GM20000 (cell line): Measurements from ENCODE around the gene DDI2.

Experiments used
- DNase-seq: peaks from one replicate; pipeline ENCODE4 v3.0.0; 2012; ENCODE audit warnings: low spot score
- TF ChIP-seq, protein P1 (sequence below): IDR thresholded peaks from 2 replicates; pipeline ENCODE4 v1.5.1; 2012; ENCODE audit warnings: mild to moderate bottlenecking, control low read depth; ENCODE audit errors: extremely low read depth, missing control alignments

The DDI2 gene

DNA sequence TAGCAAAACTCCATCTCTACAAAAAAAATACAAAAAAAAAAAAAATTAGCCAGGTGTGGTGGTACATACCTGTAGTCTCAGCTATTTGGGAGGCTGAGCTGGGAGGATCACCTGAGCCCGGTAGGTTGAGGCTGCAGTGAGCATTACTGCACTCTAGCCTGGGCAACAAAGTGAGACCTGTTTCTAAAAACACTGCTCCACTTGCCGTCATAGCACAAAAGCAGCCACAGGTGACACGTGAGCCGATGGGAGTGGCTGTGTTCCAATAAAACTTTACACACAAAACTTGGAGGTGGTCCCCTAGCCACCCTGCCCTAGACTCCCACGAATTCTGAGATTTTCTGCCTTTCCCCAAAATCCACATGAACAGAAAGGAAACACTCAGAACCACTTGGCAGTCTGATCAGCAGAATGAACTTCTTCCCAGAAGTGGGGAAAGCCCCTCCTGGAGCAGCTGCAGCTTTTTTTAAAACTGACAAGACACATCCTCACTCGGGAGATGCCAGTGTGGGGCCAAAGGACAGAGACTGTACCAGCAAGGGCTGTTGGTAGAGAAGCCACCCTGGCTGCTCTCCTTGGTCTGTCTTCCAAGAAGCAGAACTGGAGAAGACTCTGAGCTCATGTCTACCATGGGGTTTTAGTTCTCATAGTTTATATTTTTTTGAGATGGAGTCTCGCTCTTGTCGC lies 90.1 kb downstream of the DDI2 start:
- TF ChIP-seq, protein P1, sequence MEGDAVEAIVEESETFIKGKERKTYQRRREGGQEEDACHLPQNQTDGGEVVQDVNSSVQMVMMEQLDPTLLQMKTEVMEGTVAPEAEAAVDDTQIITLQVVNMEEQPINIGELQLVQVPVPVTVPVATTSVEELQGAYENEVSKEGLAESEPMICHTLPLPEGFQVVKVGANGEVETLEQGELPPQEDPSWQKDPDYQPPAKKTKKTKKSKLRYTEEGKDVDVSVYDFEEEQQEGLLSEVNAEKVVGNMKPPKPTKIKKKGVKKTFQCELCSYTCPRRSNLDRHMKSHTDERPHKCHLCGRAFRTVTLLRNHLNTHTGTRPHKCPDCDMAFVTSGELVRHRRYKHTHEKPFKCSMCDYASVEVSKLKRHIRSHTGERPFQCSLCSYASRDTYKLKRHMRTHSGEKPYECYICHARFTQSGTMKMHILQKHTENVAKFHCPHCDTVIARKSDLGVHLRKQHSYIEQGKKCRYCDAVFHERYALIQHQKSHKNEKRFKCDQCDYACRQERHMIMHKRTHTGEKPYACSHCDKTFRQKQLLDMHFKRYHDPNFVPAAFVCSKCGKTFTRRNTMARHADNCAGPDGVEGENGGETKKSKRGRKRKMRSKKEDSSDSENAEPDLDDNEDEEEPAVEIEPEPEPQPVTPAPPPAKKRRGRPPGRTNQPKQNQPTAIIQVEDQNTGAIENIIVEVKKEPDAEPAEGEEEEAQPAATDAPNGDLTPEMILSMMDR, result no peak
- DNase-seq, result no peak

DNA sequence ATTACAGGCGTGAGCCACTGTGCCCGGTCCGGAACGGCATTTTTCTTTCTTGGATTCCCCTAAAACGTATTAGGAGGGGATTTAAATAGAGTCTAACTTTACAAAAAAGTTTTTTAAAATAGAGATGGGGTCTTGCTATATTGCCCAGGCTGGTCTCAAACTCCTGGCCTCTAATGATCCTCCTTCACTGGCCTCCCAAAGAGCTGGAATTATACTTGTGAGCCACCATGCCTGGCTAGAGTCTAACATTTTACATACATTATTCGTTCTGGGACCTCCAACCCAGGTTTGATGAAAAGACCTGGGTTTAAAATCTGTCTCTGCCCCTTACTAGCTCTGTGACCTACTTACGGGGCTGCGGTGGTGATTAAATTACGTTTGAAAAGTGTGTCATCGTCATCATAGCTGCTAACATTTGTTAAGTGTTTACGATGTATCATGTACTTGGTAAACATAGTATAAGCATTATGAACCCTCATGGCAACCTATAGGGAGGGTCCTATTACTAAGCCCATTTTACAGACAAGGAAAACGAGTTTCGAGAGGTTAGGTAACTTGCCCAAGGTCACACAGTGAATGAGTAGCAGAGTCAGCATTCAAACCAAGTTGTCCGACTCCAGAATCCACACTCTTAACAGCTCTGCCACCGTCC lies 91.4 kb downstream of the DDI2 start:
- DNase-seq, result no peak

DNA sequence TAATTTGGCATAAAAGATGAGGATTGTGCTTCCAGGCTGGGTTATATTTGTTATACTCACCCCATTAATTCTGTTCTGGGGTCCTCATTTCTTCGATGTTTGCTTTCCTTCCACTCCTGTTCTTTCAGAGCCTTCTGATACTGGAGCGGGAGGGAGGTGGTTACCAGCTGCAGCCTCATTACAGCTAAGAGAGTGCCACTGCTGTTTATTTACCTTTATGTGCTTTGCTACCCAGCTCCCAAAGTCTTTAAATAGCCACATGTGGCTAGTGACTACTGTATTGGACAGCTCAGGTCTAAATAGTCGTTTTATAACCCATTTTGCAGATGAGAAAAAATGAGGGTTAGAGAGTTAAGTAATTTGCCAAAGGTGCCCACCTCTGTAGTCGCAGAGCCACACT lies 92.0 kb downstream of the DDI2 start:
- DNase-seq, result no peak

More for the DNA sequence above, 91.4 kb downstream of the DDI2 start:
- TF ChIP-seq, protein P1, result no peak

DNA sequence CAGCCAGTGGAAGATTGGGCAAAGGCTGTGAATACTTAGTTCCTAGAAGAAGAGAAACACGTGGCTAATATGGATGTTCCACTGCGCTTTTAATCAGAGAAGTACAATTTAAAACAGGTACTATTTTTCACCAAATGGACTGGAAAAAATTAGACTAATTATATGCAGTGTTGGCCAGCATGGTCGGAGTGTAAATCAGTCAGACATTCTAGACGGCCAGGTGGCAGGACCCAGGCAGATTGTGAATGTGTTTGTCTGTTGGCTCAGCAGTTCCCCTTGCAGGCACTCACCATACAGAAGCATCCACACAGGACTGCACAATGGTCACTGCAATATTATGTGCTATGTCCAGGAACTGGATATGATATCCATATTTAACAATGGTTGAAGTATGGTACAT lies 94.9 kb downstream of the DDI2 start:
- no peak for DNase-seq
- TF ChIP-seq, protein P1, result no peak

More for the DNA sequence above, 92.0 kb downstream of the DDI2 start:
- TF ChIP-seq, protein P1, result no peak

DNA sequence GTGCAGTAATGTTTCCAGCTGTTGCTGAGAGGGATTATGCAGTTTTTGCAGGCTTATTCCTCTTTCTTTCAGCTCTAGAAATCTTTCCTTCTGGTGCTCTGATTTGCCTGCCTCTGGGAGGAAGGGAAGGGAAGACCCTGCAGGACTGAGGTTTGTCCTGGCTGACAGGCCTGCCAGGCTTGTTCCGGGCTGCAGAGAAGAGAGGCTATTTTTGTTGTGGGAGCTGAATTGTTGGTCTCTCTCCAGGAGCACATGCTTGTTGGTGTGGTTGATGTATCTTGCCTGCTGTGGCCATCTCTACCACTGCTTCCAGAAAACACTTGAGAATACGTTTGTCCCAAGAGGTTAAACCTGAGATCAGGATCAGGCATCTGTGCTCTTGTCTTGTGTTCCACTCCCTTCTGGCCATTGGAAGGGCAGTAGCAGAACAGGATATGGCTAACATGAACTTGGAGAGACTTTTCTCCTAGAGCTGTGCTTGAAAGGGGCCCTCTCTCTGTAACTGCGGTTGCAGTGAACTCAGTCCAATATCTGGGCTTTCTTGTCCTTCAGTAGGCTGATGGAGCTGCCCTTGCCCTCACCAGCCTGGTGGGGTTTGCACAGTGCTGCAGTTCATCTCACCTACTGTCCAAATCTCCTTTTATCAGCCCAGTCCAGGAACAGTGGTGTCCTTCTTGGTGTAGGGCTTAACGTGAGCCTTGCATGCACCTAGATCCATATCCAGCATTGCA lies 97.3 kb downstream of the DDI2 start:
- DNase-seq, result no peak
- TF ChIP-seq, protein P1, result no peak

DNA sequence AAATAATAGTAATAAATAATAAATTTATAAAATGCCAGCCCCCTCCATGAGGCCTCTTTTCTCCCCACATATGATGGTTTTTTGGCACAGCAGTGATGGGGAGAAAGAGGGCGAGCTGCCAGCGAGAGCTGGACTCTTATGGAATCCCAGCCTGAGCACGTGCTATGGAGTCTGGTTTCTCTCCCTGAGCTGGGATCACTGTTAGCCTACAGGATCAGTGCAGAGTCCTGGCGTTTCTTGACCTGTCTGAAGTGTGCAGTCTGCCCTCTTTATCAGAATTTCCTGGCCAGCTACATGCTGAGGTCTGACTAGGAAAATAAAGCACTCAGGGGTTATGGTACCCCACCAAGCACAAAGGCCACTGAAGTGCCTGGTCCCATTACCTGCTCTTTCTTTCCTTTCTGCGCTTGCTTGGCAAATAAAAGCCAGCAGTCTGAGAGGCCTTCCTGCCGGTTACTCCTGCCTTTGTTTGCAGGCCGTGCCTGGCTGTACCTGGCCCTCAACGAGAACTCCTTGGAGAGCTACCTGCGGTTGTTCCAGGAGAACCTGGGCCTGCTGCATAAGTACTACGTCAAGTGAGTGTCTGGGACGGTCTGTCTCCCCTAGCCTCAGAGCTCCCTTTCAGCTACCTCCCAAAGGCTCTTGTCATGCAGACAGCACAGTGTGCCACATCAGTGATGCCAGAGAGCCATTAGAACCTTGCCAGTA lies 100.3 kb downstream of the DDI2 start:
- TF ChIP-seq, protein P1, result no peak
- no peak for DNase-seq
